NCI-H446 treated with DMSO at 0.1 percent for 48 hours (cell line): ENCODE data around the gene ITGB4.
"Not testable (repeated sequence)": the region's sequence is repeated elsewhere in the genome, so short reads cannot be mapped to it uniquely, and the experiment has no call there.

Source experiments
- DNase-seq: peaks from one replicate; lab custom pipeline; 2025; lab: John Stamatoyannopoulos, UW

The ITGB4 gene

DNA sequence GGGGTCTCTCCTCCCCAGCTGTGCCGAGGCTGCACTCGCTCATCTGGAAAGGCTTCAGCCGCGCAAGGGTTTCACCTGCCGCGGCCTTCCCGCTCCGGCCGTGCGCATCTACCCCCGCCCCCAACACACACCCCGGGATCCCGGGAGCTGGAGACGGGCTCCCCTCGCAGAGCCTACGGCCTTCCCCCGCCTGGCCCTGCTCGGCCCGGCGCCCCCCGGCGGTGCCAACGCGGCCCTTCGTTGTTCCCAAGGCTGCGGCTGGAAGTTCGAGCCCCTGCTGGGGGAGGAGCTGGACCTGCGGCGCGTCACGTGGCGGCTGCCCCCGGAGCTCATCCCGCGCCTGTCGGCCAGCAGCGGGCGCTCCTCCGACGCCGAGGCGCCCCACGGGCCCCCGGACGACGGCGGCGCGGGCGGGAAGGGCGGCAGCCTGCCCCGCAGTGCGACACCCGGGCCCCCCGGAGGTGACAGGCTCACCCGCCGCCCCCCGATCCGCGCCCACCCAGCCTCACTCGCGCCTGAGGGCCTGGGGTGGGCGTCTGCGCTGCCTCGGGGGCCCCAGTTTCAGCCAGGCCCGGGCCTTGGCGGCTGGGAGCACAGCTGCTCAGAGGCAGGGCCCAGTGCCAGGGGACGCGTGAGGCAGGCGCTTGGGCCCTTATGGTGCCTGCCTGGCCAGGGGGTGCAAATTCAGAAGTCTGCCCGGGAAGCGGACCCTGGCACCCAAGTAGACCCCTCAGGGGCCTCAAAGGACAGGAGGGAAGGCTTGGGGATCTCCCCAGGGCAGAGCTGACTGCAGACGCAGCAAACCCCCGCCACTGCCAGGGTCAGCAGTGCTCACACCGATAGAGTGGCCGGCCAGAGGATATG is 32.5 kb downstream of the ITGB4 start:
- DNase-seq, result no peak

DNA sequence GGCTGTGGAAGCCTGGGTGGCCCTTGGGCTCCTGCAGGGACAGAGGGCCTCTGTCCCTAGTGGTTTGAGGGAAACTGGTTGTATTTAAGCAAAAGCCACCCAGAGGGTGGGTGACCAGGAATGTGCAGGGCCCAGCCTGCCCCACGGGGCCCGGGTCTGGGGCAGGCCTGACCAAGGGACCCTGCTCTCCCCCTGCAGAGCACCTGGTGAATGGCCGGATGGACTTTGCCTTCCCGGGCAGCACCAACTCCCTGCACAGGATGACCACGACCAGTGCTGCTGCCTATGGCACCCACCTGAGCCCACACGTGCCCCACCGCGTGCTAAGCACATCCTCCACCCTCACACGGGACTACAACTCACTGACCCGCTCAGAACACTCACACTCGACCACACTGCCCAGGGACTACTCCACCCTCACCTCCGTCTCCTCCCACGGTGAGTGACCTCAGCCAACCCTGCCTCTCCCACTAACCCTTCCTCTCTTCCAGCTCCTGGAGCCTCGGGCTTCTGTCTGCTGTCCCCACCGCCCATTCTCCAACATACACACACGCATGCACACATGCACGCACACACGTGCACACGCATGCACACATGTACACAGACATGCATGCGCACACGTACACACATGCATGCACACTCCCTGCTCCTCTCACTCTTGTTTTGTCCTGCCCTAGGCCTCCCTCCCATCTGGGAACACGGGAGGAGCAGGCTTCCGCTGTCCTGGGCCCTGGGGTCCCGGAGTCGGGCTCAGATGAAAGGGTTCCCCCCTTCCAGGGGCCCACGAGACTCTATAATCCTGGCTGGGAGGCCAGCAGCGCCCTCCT is 33.3 kb downstream of the ITGB4 start:
- DNase-seq, result no peak

DNA sequence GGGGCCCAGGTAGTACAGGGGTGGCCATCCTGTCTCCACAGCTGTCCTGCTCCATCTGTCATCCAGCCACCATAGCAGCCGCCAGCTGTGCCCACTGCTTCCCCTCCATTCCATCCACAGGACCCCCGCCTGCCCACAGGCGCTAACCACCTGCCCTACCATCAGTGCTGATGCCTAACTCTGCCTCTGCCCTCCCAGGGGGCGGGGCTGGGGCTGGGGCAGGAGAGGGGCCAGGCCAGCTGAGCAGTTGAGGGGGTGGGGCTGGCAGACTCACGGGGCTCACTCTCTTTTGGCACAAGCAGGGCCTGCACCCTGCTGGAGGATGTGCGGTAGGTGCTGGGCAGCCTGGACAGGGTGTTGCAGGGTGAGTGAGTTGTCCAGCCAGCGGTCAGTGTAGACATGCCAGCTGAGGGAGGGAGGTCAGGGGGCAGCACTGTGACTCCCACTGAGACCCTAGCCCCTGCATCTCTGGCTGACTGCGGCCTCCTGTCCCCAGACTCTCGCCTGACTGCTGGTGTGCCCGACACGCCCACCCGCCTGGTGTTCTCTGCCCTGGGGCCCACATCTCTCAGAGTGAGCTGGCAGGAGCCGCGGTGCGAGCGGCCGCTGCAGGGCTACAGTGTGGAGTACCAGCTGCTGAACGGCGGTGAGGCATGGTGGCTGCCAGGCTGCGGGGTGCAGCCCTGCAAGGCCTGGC is 34.1 kb downstream of the ITGB4 start:
- no peak for DNase-seq

DNA sequence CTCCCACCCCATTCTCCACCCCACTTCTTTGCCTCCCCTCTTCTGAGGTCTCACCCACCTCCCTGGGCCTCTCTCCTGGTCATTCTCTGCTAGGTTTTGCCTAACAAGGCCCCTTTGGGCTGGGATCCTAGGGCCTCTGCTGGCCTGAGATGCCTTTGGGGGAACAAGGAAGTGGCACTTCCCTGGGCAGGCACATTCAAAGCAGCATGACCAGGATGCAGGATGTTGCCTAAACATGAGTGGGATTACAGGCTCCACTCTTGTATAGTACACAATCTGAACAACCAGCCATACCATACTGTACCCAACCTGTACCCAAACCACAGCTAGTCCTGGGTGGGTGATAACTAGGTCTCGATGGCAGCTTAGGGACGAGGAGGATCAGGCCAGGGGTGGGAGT is 34.7 kb downstream of the ITGB4 start:
- no peak for DNase-seq

DNA sequence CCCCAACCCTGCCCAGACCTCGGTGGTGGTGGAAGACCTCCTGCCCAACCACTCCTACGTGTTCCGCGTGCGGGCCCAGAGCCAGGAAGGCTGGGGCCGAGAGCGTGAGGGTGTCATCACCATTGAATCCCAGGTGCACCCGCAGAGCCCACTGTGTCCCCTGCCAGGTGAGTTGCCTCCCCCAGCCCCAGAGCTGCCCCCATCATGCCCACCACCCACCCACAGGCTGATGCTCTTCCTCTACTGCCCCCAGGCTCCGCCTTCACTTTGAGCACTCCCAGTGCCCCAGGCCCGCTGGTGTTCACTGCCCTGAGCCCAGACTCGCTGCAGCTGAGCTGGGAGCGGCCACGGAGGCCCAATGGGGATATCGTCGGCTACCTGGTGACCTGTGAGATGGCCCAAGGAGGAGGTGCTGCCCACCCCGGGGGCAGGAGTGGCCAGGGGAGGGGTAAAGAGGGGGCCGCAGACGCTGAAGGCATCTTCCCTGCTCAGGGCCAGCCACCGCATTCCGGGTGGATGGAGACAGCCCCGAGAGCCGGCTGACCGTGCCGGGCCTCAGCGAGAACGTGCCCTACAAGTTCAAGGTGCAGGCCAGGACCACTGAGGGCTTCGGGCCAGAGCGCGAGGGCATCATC is 35.3 kb downstream of the ITGB4 start:
- DNase-seq, result no peak

DNA sequence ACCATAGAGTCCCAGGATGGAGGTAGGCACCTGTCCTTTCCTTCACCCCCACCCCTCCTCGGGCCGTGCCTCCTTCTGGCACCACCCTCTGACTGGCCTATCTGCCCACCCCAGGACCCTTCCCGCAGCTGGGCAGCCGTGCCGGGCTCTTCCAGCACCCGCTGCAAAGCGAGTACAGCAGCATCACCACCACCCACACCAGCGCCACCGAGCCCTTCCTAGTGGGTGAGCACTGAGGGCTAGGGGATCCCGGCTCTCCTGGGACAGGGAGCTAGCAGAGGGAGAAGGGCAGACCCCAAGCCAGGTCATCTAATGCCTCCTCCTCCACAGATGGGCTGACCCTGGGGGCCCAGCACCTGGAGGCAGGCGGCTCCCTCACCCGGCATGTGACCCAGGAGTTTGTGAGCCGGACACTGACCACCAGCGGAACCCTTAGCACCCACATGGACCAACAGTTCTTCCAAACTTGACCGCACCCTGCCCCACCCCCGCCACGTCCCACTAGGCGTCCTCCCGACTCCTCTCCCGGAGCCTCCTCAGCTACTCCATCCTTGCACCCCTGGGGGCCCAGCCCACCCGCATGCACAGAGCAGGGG is 35.9 kb downstream of the ITGB4 start:
- DNase-seq, result no peak

DNA sequence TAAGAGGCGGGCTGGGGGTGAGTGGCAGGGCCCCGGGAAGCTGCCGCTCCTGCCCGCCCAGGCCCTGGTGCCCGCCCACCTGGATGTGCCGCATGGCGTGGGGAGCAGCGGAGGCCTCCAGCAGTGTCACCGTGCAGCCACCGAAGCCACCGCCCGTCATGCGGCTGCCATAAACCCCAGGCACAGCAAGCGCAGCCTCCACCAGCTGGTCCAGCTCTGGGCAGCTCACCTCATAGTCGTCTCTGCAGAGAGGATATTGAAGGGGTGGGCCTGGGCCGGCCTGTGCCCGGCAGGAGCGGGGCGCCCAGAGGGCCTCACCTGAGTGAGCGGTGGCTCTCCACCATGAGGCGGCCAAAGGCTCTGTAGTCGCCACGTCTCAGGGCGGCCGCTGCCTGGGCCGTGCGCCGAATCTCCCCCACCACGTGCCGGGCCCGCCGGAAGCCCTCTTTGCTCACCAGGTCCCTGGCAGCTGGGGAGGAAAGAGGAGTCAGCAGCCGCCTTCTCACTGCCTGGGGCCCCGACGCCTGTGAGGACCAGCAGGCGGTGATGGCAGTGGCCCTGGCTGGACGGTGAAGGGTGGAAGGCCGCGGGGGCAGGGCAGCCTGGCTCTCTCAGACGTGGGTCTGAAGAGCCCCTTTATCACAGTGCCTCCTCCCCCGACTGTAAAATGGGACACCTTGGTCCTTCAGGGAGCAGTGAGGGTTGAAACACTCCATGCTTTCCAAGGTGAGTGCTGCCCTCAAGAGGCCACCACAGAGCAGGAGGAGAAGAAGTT is 37.1 kb downstream of the ITGB4 start:
- no peak for DNase-seq

DNA sequence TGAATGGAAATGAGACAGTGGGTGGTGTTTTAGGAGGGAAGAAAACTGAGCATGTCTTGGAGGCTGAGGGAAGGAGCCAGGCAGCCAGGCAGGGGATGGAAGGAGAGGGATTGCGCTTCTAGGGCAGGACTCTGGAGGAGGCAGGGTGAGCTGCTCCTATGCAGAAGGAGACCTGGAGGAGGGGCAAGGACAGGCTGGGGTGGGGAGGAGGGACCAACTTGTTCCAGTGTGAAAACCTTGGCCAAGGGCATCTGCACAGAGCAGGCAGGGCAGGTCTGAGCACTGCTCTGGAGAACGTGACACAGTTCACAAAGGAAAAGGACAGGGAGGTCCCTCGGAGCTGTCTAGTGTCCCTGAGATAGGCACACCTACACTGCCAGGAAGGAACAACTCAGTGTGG is 38.2 kb downstream of the ITGB4 start:
- DNase-seq, result no peak

DNA sequence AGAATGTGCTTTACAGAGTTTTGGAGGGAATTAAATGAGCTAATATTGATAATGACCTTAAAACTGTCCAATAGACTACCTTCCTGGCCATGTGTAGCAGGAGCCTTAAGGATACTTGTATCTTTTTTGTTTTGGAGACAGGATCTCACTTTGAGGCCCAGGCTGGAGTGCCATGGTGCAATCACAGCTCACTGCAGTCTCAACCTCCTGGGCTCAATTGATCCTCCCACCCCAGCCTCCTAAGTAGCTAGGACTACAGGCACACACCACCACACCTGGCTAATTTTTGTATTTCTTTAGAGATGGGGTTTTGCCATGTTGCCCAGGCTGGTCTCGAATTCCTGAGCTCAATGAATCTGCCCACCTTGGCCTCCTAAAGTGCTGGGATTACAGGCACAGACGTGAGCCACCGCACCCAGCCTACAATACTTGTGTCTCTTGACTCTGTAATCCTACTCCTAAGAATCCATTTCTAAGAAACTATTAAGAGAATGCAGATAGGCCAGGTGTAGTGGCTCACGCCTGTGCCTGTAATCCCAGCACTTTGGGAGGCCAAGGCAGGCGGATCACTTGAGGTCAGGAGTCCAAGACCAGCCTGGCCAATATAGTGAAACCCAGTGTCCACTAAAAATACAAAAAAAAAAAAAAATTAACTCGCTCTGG is 38.9 kb downstream of the ITGB4 start:
- DNase-seq, result not testable (repeated sequence)

DNA sequence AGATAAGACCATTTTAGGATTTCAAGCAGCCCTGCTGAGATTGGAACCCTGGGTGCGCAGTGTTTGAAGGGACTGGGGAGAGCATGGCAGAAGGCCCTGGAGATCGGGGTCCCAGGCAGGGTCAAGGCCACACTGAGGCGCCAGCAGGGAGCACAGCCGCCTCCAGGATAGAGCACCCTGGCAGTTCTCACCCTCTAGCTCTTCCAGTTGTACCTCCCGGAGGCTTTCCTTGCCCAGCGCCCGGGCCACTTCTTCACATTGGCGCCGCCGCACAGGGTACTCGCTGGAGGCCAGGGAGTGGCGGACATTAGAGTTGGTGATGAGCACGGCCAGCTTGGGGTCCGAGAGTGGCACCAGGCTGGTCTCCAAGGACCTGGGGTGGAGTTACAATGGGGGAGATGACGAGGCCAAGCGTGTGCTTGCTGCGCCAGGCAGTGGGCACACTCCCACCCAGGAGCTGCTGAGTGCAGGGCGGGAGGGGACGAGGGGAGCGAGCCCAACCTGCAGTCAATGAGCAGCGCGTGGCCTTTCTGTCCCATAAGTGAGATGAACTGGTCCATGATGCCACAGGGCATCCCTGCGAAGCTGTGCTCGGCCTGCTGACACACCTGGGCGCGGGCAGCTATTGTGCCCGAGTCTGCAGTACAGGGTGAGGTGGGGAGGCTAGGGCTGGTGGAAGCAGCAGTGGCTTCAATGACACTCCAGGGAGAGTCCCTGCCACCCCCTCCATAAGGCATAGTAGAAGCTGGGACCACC is 41.4 kb downstream of the ITGB4 start:
- no peak for DNase-seq

DNA sequence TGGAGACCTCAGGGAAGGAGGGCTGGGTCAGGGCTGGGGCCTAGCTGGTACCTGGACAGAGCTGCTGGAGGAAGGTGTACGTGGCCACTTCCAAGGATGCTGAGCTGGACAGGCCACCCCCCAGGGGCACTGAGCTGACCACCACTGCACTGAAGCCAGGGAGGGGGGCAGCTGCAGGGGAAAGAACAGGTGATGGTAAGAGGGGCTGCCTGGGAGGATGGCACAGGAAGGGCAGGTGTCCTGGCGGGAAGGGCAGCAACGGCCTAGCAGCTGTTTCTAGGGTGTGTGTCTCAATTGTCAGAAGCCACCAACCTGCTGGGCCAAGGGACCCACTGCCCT is 42.0 kb downstream of the ITGB4 start:
- no peak for DNase-seq

DNA sequence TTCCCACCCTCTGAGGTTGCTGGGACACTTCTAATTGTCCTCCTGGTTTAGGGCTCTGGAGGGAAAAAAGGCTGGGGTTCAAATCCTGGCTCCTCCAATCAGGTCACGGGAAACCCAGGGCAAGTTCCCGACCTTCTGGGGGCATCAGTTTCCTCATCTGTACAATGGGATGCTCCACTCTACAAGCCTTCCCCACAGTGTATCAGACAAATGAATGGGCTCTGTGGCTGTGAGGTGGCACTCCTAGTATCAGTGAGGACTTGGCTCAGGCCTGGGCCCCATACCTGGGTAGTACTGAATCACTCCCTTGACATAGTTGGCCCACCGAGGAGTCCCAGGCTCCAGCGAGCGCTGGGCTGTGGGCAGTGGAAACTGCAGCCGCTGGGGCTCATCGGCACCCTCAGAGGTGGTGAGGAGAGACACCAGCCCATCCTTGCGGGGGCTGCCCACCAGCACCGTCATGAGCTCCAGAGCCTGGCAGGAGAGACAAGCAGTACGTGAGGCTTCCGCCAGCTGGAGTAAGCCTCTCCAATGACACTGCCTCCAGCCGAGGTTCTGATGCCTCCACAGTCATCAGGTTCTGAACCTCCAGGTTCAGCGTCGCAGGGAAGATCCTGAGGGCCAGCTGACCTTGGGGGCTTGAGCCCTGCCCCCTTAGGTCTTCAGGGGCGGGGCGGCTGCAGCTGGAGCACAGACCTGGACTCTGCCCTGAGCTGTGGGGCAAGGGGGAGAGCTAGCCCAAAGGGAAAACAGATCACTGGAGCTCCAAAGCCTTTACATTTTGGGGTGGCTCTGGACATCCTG is 42.6 kb downstream of the ITGB4 start:
- DNase-seq, result no peak

DNA sequence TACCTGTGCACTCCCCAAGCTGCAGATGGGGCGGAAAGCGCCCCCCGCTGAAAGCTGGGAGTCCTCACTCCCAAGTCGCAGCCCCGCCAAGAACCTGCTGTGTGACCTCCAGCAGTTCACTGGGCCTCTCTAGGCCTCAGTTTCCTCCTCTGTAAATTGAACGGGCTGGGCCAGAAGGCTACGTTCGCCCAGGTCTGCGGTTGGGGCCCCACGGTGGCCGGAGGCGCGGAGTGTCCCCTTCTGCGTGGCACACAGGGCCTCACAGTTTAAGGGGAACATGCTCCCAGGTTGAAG is 43.1 kb downstream of the ITGB4 start:
- no peak for DNase-seq

DNA sequence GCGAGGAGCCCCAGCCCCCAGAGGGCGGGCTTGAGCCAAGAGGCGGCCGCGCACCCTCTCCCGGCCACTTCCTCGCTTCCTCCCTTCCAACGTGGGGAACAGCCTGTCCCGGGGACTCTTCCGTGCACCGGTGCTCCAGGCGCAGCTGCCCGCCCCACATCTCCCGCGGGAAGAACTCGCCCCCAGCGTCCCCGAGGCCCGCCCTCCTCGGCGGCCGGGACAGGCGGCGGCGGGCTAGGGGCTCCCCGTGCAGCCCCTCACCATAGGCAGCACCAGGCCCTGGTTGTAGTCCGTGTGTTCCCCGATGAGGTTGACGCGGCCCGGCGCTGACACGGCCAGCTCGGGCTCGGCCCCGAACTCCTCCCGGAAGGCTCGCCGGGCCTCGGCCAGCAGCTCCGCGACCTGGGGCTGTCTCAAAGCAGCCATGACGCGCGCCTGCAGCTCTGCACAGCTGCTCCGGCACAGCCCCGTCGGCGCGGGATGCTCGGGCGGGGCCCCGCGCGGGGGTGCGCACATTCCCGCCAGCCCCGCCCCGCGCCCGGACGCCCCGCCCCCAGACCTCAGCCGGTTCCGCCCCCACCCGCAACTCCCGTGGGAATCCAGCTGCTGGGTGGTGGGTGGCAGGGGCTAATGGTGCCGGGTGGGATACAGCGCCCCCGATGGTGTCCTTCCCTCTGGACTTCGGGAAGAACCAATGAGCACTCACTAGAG is 43.6 kb downstream of the ITGB4 start, which contains the start of gene GALK1:
Gene GALK1, minus strand, starts transcription at position 482 of the 711 bp plus-strand sequence. Its CDS starts 56 bp downstream, at position 426.
- DNase-seq, result no peak

DNA sequence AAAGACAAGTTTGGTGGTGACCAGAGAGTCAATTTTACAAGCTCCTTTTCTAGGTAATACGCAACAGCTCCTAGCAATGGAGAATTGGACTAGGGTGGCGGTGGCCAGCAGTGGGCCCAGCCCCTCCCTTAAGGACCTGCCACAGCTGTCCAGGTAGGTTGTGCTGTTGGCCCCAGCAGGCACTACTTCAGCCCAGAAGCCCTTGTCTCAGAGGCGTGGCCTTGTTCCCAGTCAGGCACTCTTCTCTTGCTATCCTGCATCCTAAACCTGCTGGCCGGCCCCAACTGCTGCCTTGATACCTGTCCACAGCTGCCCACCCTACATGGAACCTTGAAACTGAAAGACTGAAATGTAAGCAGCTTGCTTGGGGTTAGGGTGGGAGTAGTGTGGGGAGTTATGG is 44.7 kb downstream of the ITGB4 start:
- no peak for DNase-seq

DNA sequence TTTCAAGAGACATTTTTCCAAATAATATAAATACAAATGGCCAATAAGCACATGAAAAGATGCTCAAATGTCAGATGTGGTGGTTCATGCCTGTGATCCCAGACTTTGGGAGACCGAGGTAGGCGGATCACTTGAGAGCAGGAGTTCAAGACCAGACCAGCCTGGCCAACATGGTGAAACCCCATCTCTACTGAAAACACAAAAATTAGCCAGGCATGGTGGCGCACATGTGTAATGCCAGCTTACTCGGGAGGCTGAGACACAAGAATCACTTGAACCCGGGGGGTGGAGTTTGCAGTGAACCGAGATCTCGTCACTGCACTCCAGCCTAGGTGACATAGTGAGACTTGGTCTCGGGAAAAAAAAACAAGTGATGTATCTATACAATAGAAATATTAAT is 46.6 kb downstream of the ITGB4 start:
- DNase-seq, result no peak

DNA sequence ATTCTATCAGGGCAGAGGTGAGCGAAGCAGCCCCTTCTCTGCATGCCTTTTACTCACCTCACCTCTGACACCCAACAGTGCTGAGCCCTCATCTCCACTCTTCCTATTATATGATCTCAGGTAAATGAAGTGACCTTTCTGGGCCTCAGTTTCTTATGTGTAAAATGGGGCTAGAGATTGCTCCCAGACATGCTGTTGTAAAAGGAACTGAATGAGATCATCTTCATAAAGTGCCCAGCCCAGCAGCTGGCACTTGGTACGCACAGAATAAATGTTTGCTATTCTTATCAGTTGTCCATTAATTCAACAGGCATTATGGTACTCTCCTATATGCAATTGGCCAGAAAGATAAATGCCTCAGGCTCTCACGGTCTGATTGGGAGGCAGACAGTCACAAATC is 48.3 kb downstream of the ITGB4 start:
- DNase-seq, result no peak
